Measurements from ENCODE around the gene KIF2C.

KIF2C gene

GRCh38 chr1:44803062-44803311 is 63.4 kb downstream of the KIF2C start:
- Histone ChIP-seq H3K4me2 (ENCODE audit: low read length) (peak overlapping the region; percentile 97), H3K27me3 (ENCODE audit: control insufficient read depth, insufficient read depth, low read length) (no peaks in the 10 kb centered on the region), H3K9ac (ENCODE audit: low read depth, low read length) (peak overlapping the region; percentile 93), H3K36me3 (ENCODE audit: insufficient read depth, low read length) (peaks cover 49% of the 10 kb centered on the region), H3K9me3 (replicated peaks; ENCODE audit: low read length) (no peaks in the 10 kb centered on the region), H3K4me1 (ENCODE audit: control insufficient read depth, insufficient read depth, low read length) (peaks cover 57% of the 10 kb centered on the region), H3K4me3 (ENCODE audit: low read length) (peak overlapping the region; percentile 85)

DNA sequence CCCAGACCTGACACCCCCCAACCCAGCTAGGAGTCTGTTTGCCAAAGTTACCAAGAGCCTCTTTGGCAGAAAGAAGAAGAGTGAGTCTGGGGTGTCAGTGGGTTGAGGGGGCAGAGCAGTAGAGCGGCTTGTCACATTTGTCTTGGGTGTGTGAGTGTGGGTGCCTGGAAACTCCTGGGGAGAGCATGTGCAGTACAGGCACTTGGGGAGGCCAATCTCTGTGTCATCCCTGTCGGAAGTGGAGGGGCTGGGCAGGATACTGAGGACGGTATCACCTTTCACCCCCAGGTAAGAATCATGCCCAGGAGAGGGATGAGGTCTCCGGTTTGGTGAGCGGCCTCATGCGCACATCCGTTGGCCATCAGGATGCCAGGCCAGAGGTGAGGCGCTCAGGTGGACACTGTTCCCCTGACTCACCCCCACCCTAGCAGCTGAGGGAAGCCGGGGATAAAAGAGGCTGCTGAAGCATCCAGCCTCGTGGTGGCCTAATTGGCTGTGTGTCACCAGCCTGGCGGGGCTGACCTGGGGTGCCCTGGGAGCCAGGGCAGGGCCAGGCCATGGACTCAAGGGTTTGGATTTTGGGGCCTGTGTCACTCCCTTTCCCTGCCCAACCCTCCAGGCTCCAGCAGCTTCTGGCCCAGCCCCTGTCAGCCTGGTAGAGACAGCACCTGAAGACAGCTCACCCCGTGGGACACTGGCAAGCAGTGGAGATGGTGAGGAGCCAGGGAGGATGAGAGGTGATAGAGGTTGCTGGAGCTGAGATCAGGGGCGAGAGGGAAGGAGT is 63.9 kb downstream of the KIF2C start:
- Histone ChIP-seq H3K4me1 (ENCODE audit: control insufficient read depth, insufficient read depth, low read length) (peaks cover 62% of the 10 kb centered on the region), H3K9me3 (replicated peaks; ENCODE audit: low read length) (no peaks in the 10 kb centered on the region), H3K27me3 (ENCODE audit: control insufficient read depth, insufficient read depth, low read length) (no peaks in the 10 kb centered on the region), H3K36me3 (ENCODE audit: insufficient read depth, low read length) (peaks cover 49% of the 10 kb centered on the region), H3K4me2 (ENCODE audit: low read length) (peak overlapping the region; percentile 97), H3K4me3 (ENCODE audit: low read length) (peak overlapping the region; percentile 85), H3K9ac (ENCODE audit: low read depth, low read length) (peak overlapping the region; percentile 93)

- Histone ChIP-seq H3K27me3 (ENCODE audit: control insufficient read depth, insufficient read depth, low read length) (no peaks in the 10 kb centered on the region), H3K9ac (ENCODE audit: low read depth, low read length) (no peak overlapping the region), H3K4me2 (ENCODE audit: low read length) (no peak overlapping the region), H3K9me3 (replicated peaks; ENCODE audit: low read length) (no peaks in the 10 kb centered on the region), H3K4me3 (ENCODE audit: low read length) (no peak overlapping the region), H3K36me3 (ENCODE audit: insufficient read depth, low read length) (peaks cover 50% of the 10 kb centered on the region), H3K4me1 (ENCODE audit: control insufficient read depth, insufficient read depth, low read length) (peaks cover 75% of the 10 kb centered on the region)
These were observed 65.8 kb downstream of the KIF2C start for GRCh38 chr1:44805311-44806024.

GRCh38 chr1:44806025-44806703 is 66.5 kb downstream of the KIF2C start:
- Histone ChIP-seq H3K4me2 (ENCODE audit: low read length) (peak overlapping the region; percentile 63), H3K27me3 (ENCODE audit: control insufficient read depth, insufficient read depth, low read length) (no peaks in the 10 kb centered on the region), H3K4me3 (ENCODE audit: low read length) (peak overlapping the region; percentile 43), H3K36me3 (ENCODE audit: insufficient read depth, low read length) (peaks cover 52% of the 10 kb centered on the region), H3K4me1 (ENCODE audit: control insufficient read depth, insufficient read depth, low read length) (peaks cover 81% of the 10 kb centered on the region), H3K9ac (ENCODE audit: low read depth, low read length) (peak overlapping the region; percentile 97), H3K9me3 (replicated peaks; ENCODE audit: low read length) (no peaks in the 10 kb centered on the region)

- Histone ChIP-seq H3K4me2 (ENCODE audit: low read length) (peak within 1 kb of the TSS; percentile 82), H3K9ac (ENCODE audit: low read depth, low read length) (peak within 1 kb of the TSS; percentile 97), H3K4me1 (ENCODE audit: control insufficient read depth, insufficient read depth, low read length) (peaks cover 87% of the 10 kb centered on the region), H3K36me3 (ENCODE audit: insufficient read depth, low read length) (peaks cover 51% of the 10 kb centered on the region), H3K27me3 (ENCODE audit: control insufficient read depth, insufficient read depth, low read length) (no peaks in the 10 kb centered on the region), H3K4me3 (ENCODE audit: low read length) (peak within 1 kb of the TSS; percentile 65), H3K9me3 (replicated peaks; ENCODE audit: low read length) (no peaks in the 10 kb centered on the region)
These were observed 67.2 kb downstream of the KIF2C start, which contains the start of gene DYNLT4 for GRCh38 chr1:44806704-44807363. Gene DYNLT4, minus strand, starts transcription at chr1:44807351. Its CDS starts 683 bp downstream, at chr1:44806668.

GRCh38 chr1:44807364-44808062 is 67.9 kb downstream of the KIF2C start:
- peak overlapping the region; percentile 97 for H3K9ac ChIP-seq (ENCODE audit: low read depth, low read length)
- H3K9me3 ChIP-seq (replicated peaks; ENCODE audit: low read length): no peaks in the 10 kb centered on the region
- H3K36me3 ChIP-seq (ENCODE audit: insufficient read depth, low read length): peaks cover 44% of the 10 kb centered on the region
- H3K4me1 ChIP-seq (ENCODE audit: control insufficient read depth, insufficient read depth, low read length): peaks cover 84% of the 10 kb centered on the region
- peak overlapping the region; percentile 65 for H3K4me3 ChIP-seq (ENCODE audit: low read length)
- H3K27me3 ChIP-seq (ENCODE audit: control insufficient read depth, insufficient read depth, low read length): no peaks in the 10 kb centered on the region
- peak overlapping the region; percentile 82 for H3K4me2 ChIP-seq (ENCODE audit: low read length)

- Histone ChIP-seq H3K9ac (ENCODE audit: low read depth, low read length) (peak within 1 kb of the TSS; percentile 97), H3K4me2 (ENCODE audit: low read length) (peak within 1 kb of the TSS; percentile 82), H3K27me3 (ENCODE audit: control insufficient read depth, insufficient read depth, low read length) (no peaks in the 10 kb centered on the region), H3K36me3 (ENCODE audit: insufficient read depth, low read length) (peaks cover 36% of the 10 kb centered on the region), H3K4me1 (ENCODE audit: control insufficient read depth, insufficient read depth, low read length) (peaks cover 83% of the 10 kb centered on the region), H3K4me3 (ENCODE audit: low read length) (peak within 1 kb of the TSS; percentile 65), H3K9me3 (replicated peaks; ENCODE audit: low read length) (no peaks in the 10 kb centered on the region)
These were observed 68.7 kb downstream of the KIF2C start, which contains the start of gene BTBD19 for GRCh38 chr1:44808063-44808937. Gene BTBD19, plus strand, starts transcription at chr1:44808523. Its CDS starts 298 bp downstream, at chr1:44808821.

GRCh38 chr1:44808938-44809917 is 69.6 kb downstream of the KIF2C start:
- Histone ChIP-seq H3K9ac (ENCODE audit: low read depth, low read length) (peak overlapping the region; percentile 97), H3K9me3 (replicated peaks; ENCODE audit: low read length) (no peaks in the 10 kb centered on the region), H3K27me3 (ENCODE audit: control insufficient read depth, insufficient read depth, low read length) (no peaks in the 10 kb centered on the region), H3K36me3 (ENCODE audit: insufficient read depth, low read length) (peaks cover 27% of the 10 kb centered on the region), H3K4me2 (ENCODE audit: low read length) (peak overlapping the region; percentile 82), H3K4me1 (ENCODE audit: control insufficient read depth, insufficient read depth, low read length) (peaks cover 83% of the 10 kb centered on the region), H3K4me3 (ENCODE audit: low read length) (peak overlapping the region; percentile 65)

- peak overlapping the region; percentile 65 for H3K4me3 ChIP-seq (ENCODE audit: low read length)
- no peaks in the 10 kb centered on the region for H3K9me3 ChIP-seq (replicated peaks; ENCODE audit: low read length)
- H3K9ac ChIP-seq (ENCODE audit: low read depth, low read length): peak overlapping the region; percentile 97
- H3K4me2 ChIP-seq (ENCODE audit: low read length): peak overlapping the region; percentile 82
- H3K27me3 ChIP-seq (ENCODE audit: control insufficient read depth, insufficient read depth, low read length): no peaks in the 10 kb centered on the region
- H3K4me1 ChIP-seq (ENCODE audit: control insufficient read depth, insufficient read depth, low read length): peaks cover 87% of the 10 kb centered on the region
- H3K36me3 ChIP-seq (ENCODE audit: insufficient read depth, low read length): peaks cover 26% of the 10 kb centered on the region
These were observed 70.6 kb downstream of the KIF2C start for GRCh38 chr1:44810101-44810761.

Data from skeletal muscle satellite cell (primary cell).